GM20431 (cell line): ENCODE results near the gene NOC4L.

Source experiments
- in situ Hi-C: fragments of 300-500 bp; cut with MseI, MboI; formaldehyde crosslinking; loops from one replicate; pipeline ENCODE4 v1.15.0; 2020; ENCODE audit warnings: low sequenced_read_pairs; ENCODE audit not compliant: unreplicated experiment

Gene NOC4L

DNA sequence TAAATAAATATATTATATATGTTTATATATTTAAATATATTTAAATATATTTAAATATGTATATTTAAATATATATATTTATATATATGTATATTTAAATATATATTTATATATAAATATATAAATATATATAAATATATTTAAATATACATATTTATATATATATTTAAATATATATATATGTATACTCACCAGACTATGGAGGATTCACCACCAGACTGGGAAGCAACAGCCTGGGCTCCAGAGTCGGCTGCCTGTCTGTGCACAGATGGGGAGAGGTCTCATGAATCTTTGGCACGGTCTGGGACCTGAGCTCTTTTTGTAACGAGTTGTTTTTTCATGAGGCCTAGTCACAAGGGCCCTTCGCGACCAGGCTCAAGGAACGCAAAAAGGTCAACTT is 21.3 kb downstream of the NOC4L start:
- in situ Hi-C loops, result no loop called here

DNA sequence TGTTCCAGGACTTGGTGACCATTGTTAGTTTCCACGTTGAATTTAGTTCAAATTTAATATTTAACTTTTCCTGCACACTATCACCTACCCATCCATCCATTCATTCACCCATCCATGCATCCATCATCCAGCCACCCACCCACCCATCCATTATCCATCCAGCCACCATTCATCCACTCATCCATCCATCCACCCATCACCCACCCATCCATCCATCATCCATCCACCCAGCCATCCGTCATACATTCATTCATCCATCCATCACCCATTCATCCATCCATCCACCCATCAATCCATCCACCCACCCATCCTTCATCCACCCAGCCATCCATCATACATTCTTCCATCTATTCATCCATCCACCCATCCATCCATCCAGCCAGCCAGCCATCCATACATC is 21.8 kb downstream of the NOC4L start:
- in situ Hi-C loops, result no loop called here

DNA sequence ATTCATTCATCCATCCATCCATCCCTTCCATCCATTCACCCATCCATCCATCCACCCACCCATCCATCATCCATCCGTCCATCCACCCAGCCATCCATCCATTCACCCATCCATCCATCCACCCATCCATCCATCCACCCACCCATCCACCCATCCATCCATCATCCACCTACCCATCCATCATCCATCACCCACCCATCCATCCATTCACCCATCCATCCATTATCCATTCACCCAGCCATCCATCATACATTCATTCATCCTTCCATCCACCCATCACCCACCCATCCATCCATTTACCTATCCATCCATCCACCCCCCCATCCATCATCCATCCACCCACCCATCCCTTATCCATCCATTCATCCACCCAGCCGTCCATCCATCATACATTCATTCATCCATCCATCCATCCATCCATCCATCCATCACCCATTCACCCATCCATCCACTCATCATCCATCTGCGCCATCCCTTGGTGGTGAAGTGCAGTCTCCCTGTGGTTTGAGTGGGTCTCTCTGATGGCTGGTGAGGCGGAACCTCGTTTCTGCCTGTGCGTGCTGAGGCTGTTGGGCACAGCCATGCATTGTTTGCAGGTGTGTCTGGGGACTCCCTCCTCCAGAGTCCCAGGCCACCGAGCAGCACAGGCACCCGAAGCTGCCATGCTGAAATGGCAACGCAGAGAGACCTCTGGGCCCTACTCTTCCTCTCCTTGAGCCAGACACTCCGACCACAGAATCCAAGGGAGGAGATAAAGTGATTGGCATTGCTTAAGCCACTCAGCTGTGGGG is 22.7 kb downstream of the NOC4L start:
- in situ Hi-C loops, result no loop called here

DNA sequence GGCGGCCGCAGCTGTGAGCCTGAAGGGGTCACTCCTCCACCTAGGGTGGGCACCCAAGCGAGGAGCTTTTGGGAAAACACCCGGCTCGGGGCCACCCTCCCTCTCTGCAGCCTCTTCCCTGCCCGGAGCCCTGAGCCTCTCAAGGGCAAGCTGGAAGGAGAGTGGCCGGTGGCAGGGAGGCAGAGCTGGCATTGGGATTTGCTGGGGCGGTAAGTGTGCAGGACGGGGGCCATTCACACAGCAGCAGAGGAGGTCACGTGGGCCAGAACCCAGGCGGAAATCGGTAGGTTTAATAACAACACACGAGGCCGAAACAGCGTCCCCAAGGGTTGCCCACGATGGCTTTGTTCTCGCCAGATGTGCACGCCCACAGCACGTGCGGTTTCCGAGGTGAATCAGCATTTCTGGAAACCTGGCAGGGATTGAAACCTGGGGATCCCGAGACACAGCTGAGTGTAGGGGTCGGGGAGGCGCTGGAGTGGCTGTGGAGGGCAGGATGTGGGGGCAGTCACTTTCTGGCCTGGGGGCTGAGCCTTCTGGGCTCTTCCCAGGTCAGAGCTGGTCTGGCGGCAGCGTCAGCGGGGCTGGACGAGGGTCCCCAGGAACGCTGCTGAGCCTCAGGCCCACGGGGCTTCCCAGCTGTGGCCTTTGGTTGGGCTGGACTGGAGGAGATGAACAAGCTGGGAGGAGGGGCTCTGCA is 23.5 kb downstream of the NOC4L start:
- in situ Hi-C loops, result no loop called here

DNA sequence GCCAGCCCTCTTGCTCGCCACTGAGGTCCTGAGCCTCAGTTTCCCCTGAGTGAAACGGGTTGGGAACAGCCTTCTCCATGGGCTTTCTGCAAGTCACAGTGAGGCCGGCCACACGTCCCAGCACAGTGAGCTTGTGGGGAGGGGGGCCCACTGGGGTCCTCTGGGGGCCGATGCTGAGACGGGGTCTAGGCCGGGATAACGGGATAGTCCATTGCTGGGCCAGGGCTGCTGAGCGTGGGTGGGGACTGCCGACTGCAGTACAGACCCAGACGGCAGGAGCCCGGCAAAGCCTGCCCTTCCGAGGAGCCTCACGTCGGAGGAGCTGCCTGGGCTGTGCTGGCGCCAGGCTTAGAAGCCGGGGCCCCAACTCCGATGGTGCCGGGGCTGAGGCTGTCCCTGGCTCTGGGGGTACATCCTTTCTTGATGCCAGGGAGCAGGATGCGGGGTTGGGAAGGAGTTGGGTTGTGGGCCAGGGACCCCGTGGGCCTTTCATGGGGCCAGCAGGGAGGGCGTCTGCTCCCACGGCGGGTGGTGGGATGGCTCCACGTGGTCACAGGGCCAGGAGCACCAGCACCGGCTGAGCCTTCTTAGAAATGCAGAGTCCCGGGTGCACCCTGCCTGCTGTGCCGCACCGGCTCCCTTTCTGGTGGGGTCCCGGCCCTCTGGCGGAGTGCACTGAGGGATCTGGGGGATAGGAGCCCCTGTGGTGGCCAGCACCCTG is 24.2 kb downstream of the NOC4L start:
- in situ Hi-C loops, result no loop called here

DNA sequence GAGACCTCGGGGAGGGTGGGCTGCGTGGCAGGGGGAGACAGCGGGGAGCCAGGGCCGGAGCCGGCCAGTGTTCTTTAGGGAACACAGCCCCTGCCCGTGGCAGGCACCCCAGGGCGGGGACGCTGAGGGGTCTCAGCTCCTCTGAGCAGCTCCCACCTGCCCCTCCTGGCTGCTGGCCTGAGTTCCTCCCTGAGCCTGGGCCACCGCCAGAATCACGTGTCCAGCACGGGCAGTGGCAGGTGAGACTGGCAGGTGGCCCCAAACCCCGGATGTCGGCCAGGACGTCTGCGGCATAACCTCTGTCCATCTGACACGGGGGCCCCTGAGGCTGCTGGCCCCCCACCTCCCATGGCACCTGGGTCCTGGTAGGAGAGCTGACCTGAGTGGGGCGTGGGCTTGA is 25.1 kb downstream of the NOC4L start:
- in situ Hi-C loops, result no loop called here

DNA sequence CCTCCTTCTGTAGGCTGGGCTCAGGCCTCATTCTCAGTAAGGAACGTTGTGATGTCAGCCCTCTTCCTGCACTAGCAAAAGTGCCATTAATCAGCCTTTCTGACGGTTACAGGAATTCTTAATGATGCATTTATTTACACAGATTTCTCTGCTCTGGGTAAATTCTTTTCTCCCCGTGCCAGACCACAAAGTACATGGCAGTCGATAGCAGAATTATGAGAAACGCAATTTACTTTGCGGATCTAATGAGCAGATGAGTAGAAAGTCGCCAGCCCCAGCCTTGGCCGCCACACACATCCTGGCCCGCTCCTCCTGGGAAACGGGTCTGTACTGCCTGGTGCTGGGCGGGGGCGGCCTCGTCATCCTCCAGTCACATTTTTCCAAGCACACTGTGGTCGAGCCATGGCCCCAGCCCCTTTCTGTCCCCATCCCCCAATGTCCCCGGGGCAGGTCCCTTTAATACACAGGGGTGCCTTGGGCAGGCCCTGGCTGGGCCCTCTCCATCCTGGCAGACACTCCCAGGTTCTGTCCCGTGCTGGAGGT is 25.9 kb downstream of the NOC4L start:
- in situ Hi-C loops, result no loop called here

DNA sequence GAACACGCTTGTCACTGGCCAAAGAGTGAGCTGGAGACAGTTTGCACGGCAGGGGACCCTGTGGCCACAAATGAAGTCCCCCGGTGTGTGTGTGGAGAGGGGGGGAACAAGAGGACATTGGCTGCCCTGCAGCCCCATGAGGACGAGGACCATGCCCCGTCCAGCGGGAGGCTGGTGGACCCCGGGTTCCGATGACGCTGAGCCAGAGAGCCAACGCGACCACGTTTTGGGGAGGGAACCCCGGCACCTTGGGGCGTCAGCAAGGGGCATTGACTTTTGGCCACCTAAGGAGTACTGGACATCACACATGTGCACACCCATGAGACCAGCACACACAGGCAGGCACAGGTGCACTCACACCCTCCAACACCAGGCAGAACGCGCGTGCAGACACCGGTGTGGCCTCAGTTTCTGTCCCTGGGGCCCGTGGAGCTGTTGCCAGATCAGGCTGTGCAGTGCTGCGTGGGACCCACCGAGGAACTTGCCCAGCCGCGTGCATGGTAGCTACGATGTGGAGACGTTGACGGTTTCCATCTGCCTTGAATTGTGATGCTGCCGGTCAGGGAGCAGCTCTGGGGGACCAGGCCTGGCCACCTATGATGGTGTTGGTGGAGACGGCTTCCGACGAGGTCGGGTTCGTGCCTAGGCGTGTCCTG is 26.5 kb downstream of the NOC4L start:
- in situ Hi-C loops, result no loop called here

DNA sequence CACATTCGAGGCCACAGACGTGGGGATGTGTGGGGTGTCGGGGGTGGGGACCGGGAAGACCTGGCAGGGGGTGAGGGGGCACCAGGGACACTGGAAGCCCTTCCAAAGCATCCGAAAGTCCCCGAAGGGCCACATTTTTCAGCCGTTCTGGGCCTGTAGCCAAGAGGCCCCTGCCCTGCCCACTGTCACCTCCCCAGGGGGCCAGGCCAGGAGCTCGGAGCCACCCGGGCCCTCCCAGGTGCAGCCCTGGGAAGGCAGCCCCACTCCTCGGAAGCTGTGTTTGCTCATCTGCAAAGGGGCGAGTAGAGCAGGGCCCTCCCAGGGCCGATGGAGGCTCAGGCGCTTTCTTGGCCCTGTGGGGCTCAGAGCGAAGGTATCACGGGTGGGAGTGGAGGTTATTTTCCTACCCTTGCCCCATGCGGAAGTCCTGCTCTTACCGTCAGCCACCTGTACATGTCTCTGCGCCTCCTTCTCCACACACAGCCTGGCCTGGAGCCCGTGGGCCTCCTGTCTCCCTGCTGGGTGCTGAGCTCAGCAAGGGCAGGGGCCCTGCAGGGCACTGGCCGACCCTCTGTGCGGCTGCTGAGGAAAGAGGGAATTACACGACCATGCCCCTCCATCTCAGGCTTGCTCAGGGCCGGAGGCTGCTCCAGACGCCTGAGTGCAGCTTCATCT is 27.2 kb downstream of the NOC4L start:
- in situ Hi-C loops, result no loop called here

DNA sequence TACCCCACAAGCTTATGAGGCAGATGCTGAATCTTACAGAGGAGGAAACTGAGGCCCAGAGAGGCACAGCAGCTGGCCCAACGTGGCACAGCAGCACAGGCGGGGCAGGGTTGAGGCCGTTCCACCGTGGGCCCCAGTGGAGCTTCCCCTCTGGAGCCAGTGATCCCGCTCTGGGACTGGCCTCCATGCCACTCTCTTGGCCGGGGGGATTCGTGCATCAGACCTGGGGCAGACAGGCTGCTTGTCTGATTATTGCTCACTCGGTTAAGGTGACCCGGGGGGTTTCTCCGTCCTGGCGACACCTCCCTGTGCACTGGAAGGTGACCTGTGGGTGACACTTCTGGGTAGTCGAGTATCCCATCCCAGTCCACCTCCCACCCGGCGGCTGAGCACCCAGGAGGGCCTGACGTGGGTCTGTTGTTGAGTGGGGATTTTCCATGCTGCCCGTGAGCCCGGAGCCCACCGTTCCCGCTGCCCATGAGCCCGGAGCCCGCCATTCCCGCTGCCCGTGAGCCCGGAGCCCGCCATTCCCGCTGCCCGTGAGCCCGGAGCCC is 27.8 kb downstream of the NOC4L start:
- in situ Hi-C loops, result no loop called here

DNA sequence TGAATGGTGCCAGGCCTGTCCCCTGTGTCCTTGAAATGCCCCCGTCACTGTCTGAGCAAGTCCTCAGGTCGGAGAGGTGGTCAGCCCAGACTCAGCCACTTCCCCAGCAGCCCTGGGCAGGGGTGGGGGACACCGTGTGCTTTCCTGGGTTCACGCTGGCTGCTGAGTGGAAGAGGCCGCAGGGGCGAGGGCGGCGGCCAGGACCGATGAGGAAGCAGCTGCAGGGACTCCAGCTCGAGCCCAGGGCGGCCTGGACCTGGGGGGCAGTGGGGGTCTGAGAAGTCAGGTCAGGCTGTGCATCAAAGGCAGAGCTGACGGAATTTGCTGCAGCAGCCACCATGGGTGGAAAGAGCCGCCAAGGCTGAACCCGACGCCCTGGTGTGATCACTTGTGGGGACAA is 28.4 kb downstream of the NOC4L start:
- in situ Hi-C loops, result no loop called here

DNA sequence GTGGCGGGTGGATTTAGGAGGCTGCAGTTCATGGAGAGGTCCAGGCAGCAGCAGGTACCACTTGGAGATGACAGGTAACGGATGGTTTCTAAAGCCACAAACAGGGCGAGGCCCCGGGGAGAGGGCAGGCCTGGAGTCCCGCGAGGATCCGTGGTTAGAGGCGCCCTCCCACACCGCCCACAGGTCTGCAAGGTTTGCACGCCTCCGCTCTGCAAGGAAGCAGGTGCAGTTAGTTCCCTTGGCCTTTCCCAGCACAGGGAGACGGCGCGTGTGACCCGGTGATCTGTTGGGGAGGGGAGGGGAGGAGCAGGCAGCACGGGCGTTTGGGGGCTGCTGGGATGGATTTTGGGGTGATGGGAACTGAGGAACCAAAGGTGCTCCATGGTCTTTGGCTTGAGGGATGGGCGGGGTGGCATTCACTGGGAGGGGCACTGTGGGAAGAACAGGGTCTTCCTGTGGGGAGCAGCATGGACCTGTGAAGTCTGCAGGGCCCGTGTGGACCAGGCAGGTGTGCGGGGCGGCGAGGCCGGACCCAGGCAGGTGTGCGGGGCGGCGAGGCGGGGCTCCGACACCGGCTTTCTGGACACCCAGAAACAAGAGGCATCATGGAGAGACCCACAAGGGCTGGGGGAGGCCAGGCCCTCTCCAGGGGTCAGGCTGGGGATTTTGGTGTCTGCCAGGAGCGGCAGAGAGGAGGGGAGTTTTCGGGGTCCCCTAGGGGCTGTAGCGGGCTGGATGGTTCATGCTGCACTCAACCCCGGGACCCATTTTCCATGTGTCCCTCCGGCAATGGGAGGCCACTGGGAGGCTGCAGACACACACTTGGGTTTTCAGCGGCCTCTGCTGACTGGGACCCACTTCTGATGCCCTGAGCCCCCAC is 29.1 kb downstream of the NOC4L start:
- in situ Hi-C loops, result no loop called here

DNA sequence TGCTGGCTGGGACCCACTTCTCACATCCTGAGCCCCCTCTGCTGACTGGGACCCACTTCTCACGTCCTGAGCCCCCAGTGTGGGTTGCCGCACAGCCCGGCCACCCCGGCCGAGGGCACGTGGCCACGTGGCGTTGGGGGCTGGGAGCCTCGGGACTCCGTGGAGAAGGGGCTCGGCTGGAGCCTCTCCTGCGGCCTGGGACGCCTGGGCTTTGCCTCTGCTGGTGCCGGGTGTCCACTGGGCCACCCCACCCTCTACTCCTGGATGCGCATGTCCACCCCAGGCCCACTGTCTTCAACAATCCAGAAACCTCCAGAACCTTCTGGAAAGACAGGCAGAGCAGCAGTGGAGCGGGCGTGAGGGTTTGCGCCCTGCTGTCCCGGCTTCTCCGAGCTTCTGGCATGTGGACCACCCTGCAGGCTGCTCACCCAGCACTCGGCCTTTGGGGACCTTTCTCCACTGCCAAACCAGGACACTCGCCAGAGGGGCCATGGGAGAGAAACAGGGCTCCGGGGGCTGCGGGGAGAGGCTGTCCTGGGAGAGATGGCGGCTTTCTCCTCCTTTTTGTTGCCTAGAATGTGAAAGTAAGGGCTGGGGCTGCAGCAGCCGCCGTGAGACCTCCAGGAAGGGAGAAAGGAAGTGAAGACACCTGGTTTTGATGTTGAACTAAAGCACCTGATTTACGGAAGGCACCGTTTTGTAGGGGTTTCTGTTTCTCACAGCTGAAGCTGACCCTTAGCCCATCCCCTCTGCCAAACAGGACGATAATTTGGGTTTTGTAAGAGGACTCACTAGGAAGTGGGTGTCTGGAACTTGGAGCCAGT is 30.0 kb downstream of the NOC4L start:
- in situ Hi-C loops, result no loop called here

DNA sequence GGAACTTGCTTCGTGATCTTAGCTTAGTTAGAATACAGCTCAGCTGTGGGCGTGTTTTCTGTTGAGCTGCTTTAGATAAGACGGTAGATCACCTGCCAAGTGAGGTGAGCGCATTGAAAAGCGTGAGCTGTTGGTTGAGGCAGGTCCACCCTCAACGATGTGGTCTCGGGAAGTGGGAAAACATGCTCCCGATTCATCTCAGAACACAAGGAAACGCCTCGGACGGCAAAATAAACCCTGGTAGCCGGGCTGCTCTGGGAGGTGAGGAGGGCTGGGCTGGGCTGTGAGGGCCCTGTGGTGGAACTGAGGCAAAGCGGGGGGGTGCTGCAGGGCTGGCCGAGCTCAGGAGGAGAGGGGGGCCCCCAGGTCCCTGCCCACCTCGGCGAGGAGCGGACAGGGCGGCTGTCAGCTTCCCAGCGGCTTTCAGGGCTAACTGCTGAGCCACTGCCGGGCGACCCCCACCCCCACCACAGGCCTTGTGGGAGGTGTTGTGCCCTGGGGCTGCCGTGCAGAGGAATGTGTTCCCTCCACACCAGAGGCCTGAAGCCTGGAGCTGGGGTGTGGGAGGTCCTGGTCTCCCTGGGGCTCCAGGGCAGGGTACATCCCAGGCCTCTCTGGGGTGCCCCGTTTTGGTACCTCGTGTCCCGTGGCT is 30.7 kb downstream of the NOC4L start:
- in situ Hi-C loops, result no loop called here

DNA sequence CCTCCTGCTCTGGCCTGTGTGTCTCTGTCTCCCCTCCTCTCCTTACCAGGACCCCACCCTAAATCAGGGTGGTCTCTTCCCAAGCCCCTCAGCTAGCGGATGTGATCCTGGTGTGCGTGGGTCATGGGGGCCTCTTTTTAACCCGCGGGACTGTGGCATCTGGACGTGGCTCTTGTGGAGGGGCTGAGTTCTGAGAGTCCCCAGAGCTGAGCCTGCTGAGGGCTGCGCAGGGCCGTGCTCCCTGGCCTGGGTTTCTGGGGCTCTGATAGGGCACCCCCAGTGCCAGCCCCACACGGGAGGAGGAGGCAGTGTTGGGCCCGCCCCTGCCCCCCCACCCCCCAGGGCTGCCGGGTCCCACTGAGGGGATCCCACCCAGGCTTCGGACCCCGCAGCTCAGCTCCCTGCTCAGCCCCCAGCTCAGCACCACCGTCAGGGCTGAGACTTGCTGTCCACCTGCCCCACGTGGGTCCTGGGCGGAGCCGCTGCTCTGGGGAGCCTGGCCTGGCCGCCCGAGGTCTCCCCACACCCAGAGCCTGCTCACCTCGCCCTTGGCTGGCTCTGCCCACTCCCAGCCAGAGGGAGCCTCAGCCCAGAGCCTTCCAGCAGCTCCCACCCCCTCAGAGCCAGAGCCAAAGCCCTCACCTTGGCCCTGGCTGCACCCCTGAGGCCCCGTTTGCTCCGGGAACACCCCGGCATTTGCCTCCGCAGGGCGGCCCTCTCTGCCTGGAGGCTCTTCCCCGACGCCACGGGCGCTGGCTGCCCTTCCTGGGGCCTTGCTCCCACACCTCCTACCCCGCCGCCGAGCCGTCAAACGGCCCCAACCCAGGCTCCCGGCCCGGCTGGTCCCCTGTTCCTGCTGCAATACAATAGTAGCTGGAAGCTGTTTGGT is 31.5 kb downstream of the NOC4L start:
- in situ Hi-C loops, result no loop called here

DNA sequence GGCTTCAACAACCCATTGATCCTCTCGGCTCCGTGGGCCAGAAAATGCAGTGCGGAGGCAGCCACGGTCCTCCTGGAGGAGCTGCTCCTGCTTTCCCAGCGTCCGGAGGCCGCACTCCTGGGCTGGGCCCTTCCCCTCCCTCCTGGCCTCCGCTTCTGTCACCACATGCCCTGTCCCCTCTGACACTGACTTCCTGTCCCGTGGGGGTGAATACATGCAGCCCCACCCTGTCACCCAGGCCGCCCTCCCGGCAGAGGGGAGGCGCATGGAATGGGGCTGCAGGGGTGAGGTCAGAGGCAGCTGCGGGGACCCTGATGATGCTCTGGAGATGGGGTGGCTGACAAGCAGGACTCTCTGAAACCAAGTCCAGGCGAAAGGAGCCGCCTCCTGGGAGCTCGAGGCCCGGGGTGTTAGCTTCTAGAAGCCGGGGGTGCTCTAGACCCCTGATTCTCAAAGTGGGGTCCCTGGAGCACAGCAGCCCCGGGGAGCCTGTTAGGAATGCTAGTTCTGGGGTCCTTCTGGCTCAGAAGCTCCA is 32.2 kb downstream of the NOC4L start:
- in situ Hi-C loops, result no loop called here
